GM21526 (cell line): ENCODE results near the gene SPART.
A peak's percentile ranks its signal among the peaks of the same experiment; 100 is the strongest.
"Not testable (repeated sequence)": the region's sequence is repeated elsewhere in the genome, so short reads cannot be mapped to it uniquely, and the experiment has no call there.

Experiments used
- ATAC-seq: cut with Tn5 transposase; IDR thresholded peaks from one replicate; pipeline ENCODE4 v1.9.1; 2021; ENCODE audit warnings: moderate library complexity; ENCODE audit not compliant: unreplicated experiment, low FRiP score

The SPART gene

GRCh38 chr13:36323408-36323807 lies 22.8 kb downstream of the SPART start:
- ATAC-seq, result no peak

- not testable (repeated sequence) for ATAC-seq
Measured at GRCh38 chr13:36319793-36320192, 26.4 kb downstream of the SPART start.

GRCh38 chr13:36313047-36313969 lies 32.9 kb downstream of the SPART start:
- no peak for ATAC-seq

DNA sequence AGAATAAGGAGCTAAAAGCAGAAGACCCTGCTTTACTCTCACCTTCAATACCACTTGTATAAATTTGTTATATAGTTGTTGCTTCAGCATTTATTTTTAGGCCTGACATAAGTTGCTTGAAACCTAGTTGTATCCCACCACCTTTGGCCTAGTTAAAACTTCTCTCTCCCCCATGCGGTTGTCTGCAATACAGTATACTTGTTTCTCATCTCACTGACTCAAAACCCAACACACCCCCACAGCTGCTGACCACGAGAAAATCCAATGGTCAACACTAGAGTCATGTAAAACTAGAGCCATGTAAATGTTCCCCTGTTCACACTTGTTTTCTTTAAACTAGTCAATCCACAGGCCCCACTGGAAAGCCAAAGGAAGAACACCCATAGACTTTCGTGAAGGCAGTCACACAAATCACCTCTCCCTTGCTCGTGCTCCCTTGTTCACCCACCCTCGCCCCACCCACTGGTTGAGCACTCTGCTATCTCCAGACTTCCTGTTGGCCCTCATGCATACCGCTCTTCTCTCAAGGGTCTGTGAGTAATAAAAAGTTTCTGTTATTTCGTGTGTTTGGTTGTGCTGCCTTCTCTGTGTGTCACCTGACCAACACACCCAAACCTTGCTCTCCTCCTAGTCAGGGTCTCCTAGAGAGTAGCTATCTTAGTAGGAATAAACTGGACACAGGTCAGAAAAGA lies 35.6 kb downstream of the SPART start:
- ATAC-seq, result no peak

DNA sequence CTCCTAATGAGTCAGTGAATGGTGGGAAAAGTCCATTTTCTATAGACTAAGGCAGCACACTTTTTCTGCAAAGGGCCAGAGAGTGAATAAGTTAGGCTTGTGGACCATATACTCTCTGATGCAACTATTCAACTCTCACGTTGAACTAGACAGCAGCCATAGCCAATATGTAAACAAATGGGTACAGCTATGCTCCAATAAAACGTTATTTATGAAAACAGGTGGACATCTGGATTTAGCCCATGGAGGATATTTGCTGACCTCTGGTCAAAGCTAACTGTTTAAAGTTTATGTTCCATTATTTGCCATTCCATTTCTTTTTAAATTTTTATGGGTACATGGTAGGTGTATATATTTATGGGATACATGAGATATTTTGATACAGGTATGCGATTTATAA lies 43.9 kb downstream of the SPART start:
- no peak for ATAC-seq

DNA sequence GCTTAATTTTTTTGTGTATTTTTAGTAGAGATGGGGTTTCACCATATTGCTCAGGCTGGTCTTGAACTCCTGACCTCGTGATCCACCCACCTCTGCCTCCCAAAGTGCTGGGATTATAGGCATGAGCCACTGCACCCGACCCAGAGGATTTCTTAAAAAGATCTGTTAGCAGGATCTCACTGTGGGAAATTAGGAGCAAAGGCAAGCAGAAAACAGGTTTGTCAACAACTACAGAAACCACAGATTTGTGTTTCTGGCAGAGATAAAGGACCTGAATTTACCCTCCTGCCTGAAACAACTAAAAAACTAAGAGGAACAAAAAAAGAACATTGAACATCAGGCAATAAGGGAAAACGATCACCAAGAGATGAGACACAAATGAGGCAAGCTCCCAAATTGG lies 46.7 kb downstream of the SPART start:
- ATAC-seq, result not testable (repeated sequence)

DNA sequence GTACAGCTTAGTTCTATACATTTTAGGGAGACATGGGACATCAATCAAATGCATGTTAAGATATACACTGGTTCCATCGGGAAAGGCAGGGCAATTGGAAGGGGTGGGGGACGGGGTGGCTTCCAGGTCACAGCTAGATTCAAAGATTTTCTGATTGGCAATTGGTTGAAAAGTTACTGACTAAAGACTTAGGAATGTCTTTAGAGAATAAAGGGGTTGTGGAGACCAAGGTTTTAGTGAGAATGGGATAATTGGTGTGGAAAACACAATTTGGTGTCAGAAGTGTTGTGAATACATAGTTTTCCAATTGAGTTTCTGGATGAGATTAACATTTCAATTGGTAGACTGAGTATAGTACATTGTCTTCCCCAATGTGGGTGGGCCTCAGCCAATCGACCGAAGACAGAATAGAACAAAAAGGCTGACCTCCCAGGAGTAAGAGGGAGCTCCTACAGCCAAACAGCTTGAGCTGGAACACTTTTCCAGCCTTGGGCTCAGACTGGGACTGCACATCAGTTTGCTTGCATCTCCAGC lies 47.6 kb downstream of the SPART start:
- no peak for ATAC-seq

- peak; percentile 60 for ATAC-seq
Measured at GRCh38 chr13:36297366-36298338, 48.5 kb downstream of the SPART start, which contains the start of gene CCDC169. Gene CCDC169, minus strand, starts transcription at chr13:36297814. Its CDS starts 95 bp downstream, at chr13:36297719.

DNA sequence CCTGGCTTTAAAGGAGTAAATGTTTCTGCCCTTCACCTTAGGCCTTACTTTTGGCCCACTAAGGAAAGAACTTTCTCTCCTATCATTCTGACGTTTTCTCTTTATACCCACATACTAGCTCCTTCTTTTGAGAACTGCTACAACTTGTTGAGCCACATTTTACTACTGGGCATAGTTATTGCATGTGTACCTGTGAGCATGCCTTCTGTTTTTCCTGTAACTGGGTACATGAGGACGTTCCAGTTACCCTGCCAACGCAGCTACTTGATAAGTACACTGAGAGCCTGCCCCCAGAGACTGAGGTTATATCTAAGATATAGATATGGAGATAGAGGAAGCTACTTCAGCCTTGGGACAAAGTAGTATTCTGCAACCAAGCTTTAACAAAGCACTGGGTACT lies 52.1 kb downstream of the SPART start:
- ATAC-seq, result no peak

- no peak for ATAC-seq
Measured at GRCh38 chr13:36293497-36293896, 52.7 kb downstream of the SPART start.

DNA sequence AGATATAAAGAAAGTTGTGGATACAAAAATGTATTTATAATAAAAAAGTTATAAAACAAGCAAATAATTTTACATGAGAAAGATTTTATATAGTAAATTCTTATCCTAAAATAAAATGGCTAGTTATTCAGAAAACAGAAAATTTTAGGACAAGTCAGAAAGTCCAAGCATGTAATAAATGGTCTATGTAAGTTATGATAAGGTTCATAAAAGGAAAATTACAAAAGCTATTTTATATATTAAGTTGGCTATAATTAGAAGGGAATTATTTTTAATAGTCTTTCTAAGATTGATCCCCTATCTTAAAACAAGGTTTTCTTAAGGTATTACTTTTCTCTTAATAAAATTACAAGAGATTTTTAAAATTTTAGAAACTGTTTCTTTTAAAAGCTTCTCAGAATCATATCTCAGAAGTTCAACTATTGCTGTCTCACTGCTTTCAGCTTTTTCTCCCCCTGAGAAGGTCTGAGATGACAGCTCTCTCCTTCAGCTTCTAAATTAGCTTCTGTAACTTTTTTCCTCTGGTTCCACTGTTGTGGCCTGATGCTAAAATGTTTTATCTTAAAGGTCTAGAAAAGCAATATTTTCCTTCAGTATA lies 57.3 kb downstream of the SPART start:
- no peak for ATAC-seq

DNA sequence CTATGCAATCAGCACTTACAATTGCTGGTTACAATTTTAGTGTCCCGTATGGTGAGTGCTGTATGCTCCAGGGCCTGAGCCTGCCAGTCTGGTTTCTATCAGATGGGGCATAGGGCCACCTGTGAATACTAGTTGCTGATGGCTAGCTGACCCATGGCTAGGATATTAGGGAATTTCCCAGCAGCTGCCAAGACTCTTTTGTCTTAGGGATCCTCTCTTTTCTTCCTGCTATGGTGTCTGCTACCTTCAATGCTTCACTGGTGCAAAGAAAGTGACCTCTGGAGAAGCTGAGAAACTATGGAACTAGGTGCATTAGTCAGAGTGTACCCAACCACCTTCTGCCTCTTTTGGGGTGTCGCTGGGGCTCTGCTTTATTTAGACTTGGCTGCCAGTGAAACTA lies 60.2 kb downstream of the SPART start:
- no peak for ATAC-seq

GRCh38 chr13:36282821-36283432 lies 63.3 kb downstream of the SPART start:
- no peak for ATAC-seq

DNA sequence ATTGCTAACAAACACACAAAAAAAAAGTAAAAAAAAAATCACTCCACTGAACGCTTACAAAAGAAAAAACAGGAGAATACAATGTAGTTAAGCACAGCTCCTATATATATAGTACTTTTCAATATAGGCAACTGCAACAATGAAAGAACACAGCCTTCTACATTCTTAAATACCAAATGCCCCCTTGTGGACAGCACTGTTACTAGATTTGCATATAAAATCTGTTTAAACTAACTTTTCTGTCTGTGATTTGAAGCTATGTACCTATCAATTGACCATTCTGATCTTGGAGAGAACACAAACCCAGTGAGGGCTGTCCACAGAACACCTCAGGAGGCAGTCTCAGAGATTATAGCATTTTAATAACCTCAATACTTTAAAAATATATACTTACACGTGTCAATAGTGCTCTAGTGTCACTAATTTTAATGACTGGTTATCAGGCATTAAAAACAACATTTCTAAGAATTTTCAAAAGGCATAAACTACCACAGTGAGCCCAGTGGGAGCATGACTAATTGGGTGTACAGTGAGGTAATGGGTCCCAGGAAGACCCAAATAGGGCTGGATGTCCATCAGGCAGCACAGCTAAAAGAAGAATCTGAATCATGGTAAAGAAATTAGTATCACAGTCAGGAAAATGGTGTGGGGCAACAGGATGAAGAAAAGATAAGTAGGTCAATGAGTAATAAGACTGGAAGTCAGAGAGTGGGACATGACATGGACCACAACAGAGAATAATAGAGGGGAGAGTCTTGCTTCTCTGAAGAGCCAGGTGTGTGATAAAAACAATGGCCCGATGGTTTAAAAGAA lies 70.8 kb downstream of the SPART start:
- ATAC-seq, result no peak

- ATAC-seq, result no peak
Measured at GRCh38 chr13:36273431-36273830, 72.8 kb downstream of the SPART start.

DNA sequence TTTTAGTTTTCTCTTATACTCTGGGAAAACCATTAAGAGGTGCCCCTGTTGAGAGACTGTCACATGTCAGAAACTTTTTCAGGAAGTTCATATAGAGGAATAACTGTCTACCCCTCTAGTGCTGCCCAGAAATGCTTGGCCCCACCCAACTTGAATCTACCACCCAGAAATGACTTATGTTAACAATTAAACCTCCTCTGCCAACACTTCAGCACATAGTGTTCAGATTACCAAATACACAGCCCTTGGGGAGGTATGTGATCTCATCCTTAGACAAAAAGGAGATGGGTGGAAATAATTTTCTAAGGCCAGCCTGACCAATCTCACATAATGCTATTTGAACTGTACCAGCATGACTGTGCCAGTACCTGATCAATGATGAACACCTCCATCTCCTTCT lies 84.2 kb downstream of the SPART start:
- no peak for ATAC-seq

- no peak for ATAC-seq
Measured at GRCh38 chr13:36261011-36261410, 85.2 kb downstream of the SPART start.

DNA sequence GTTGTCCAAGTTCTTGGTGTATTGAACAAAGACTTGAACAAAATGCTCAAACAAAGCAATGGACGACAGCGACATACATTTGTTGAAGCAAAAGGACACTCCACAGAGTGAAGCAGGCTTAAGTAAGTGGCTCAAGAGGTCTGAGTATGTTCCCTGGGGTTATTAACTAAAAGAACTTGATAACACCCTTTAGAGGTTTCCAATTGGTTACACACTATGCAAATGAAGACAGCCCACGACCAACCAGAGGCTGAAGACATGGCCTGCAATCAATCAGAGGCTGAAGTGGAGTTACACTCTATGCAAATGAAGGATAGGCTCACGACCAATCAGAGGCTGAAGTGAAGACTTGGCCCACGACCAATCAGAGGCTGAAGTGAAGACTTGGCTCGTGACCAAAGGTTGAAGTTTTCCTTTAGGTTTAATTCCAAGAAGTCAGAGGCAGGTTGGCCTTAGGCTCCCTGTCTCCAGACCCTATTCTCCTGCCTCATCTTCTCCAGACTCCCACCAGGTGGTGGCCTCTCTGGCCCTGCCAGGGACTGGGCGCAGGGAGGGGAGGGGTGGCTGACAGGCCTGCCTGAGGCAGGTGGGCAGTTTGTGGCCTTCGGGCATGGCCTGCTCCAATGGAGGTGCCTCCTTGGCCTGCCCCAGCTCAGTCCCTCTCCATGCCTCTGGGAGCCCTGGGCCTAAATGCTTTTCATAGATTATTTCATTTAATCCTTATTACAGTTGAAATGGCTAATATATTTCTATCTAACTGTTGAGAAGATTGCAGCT lies 86.6 kb downstream of the SPART start:
- no peak for ATAC-seq
